Neural progenitor cell (in vitro differentiated cells): ENCODE measurements around the gene PLXDC2. TPM values are rescaled to one million over a fixed set of nuclear protein-coding genes. Genes with fewer than 3 reads are reported as not detected.
A peak's percentile ranks its signal among the peaks of the same experiment; 100 is the strongest.

Experiments used
- DNase-seq: peaks from one replicate; pipeline ENCODE4 v3.0.0-alpha.2; 2016; ENCODE audit warnings: low spot score
- H2AFZ ChIP-seq: fragments of 200-600 bp; sonication (generic); replicated peaks from 2 replicates; pipeline ENCODE4 v1.6.1; 2016; ENCODE audit warnings: antibody characterized with exemption
- H3F3A ChIP-seq: fragments of 200-600 bp; sonication (generic); 2 replicates; pipeline ENCODE4 v1.6.1; 2016; ENCODE audit warnings: antibody characterized with exemption, low read depth
- H3K27ac ChIP-seq: fragments of 200-600 bp; sonication (generic); 2 replicates; pipeline ENCODE4 v1.5.1; 2016; ENCODE audit warnings: mild to moderate bottlenecking
- H3K27me3 ChIP-seq: fragments of 200-600 bp; sonication (generic); 2 replicates; pipeline ENCODE4 v1.6.1; 2016; ENCODE audit warnings: mild to moderate bottlenecking, moderate library complexity
- H3K36me3 ChIP-seq: fragments of 200-600 bp; sonication (generic); 2 replicates; pipeline ENCODE4 v1.5.1; 2016
- H3K4me1 ChIP-seq: fragments of 200-600 bp; sonication (generic); 2 replicates; pipeline ENCODE4 v1.6.1; 2016; ENCODE audit warnings: mixed run types
- H3K4me2 ChIP-seq: fragments of 200-600 bp; sonication (generic); 2 replicates; pipeline ENCODE4 v1.6.1; 2016
- H3K4me3 ChIP-seq: fragments of 200-600 bp; sonication (generic); 2 replicates; pipeline ENCODE4 v1.5.1; 2016
- H3K79me2 ChIP-seq: fragments of 200-600 bp; sonication (generic); 2 replicates; pipeline ENCODE4 v1.6.1; 2016; ENCODE audit warnings: low read depth
- H3K9ac ChIP-seq: fragments of 200-600 bp; sonication (generic); 2 replicates; pipeline ENCODE4 v1.6.1; 2016
- H3K9me3 ChIP-seq: fragments of 200-600 bp; sonication (generic); 2 replicates; pipeline ENCODE4 v1.5.1; 2016; ENCODE audit warnings: low read depth
- H4K20me1 ChIP-seq: fragments of 200-600 bp; sonication (generic); 2 replicates; pipeline ENCODE4 v1.6.1; 2016; ENCODE audit warnings: low read depth
- H3K27ac Mint-ChIP-seq: 3 replicates; pipeline ENCODE4 v1.8.0; 2021; ENCODE audit warnings: mixed read lengths
- H3K27me3 Mint-ChIP-seq: 2 replicates; pipeline ENCODE4 v1.8.0; 2022; ENCODE audit warnings: low read depth, mild to moderate bottlenecking, inconsistent platforms, moderate library complexity, mixed read lengths; ENCODE audit not compliant: insufficient read depth
- H3K36me3 Mint-ChIP-seq: 3 replicates; pipeline ENCODE4 v1.8.0; 2021; ENCODE audit warnings: mixed read lengths
- H3K4me1 Mint-ChIP-seq: 3 replicates; pipeline ENCODE4 v1.8.0; 2021; ENCODE audit warnings: mixed read lengths
- H3K4me3 Mint-ChIP-seq: 3 replicates; pipeline ENCODE4 v1.8.0; 2021; ENCODE audit warnings: mild to moderate bottlenecking, moderate library complexity, mixed read lengths
- H3K9me3 Mint-ChIP-seq: 3 replicates; pipeline ENCODE4 v1.8.0; 2020; ENCODE audit warnings: mixed read lengths
- EZH2 ChIP-seq: fragments of 200-600 bp; sonication (generic); IDR thresholded peaks from 2 replicates; pipeline ENCODE4 v1.6.1; 2017; ENCODE audit warnings: antibody characterized with exemption, mild to moderate bottlenecking, moderate library complexity
- EZH2phosphoT487 ChIP-seq: fragments of 200-600 bp; sonication (generic); IDR thresholded peaks from 2 replicates; pipeline ENCODE4 v1.6.1; 2017; ENCODE audit warnings: antibody characterized with exemption
- total RNA-seq: library from RNA; depleted of rRNA; stranded (reverse); fragments of >200 nt; gene quantifications from 2 replicates; pipeline ENCODE4 v1.2.3, GENCODE V29; 2015; ENCODE audit warnings: low replicate concordance
- TF ChIP-seq, protein P1 (sequence below): fragments of 200-600 bp; sonication (generic); IDR thresholded peaks from 2 replicates; pipeline ENCODE4 v1.5.1; 2017; ENCODE audit warnings: antibody characterized with exemption, mild to moderate bottlenecking

PLXDC2 gene
- total RNA-seq, 1 donor from 2014 or later: 44.2 TPM

DNA sequence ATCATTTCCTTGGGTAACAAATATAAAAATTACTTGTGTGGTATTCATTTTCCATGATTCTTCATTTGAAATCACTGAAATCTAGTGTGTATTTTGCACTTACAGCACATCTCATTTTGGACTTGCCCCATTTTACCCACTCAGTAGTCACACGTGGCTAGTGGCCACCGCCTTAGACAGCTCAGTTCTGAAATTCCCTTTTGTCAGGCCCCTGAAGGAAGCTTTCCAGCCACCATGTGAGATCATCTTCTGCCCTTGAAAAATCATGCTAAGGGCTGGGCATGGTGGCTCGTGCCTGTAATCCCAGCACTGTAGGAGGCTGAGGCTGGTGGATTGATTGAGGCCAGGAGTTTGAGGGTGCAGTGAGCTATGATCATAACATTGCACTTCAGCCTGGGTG is 79.3 kb downstream of the PLXDC2 start:
- no peaks in the 10 kb centered on the region for H3K9me3 Mint-ChIP-seq
- no peak overlapping the region for H3K27ac Mint-ChIP-seq
- Histone ChIP-seq H3K4me1 (peaks cover 18% of the 10 kb centered on the region), H3F3A (peaks cover 11% of the 10 kb centered on the region), H3K4me3 (no peak overlapping the region), H3K79me2 (peaks cover 65% of the 10 kb centered on the region), H3K9me3 (no peaks in the 10 kb centered on the region), H3K4me2 (no peak overlapping the region), H3K9ac (no peak overlapping the region), H3K27me3 (no peaks in the 10 kb centered on the region), H3K36me3 (no peaks in the 10 kb centered on the region), H2AFZ (no peak overlapping the region), H3K27ac (no peak overlapping the region), H4K20me1 (peaks cover 17% of the 10 kb centered on the region)
- H3K27me3 Mint-ChIP-seq: no peaks in the 10 kb centered on the region
- peaks cover 9% of the 10 kb centered on the region for H3K36me3 Mint-ChIP-seq
- no peak for DNase-seq
- H3K4me3 Mint-ChIP-seq: no peak overlapping the region
- TF ChIP-seq, protein P1, sequence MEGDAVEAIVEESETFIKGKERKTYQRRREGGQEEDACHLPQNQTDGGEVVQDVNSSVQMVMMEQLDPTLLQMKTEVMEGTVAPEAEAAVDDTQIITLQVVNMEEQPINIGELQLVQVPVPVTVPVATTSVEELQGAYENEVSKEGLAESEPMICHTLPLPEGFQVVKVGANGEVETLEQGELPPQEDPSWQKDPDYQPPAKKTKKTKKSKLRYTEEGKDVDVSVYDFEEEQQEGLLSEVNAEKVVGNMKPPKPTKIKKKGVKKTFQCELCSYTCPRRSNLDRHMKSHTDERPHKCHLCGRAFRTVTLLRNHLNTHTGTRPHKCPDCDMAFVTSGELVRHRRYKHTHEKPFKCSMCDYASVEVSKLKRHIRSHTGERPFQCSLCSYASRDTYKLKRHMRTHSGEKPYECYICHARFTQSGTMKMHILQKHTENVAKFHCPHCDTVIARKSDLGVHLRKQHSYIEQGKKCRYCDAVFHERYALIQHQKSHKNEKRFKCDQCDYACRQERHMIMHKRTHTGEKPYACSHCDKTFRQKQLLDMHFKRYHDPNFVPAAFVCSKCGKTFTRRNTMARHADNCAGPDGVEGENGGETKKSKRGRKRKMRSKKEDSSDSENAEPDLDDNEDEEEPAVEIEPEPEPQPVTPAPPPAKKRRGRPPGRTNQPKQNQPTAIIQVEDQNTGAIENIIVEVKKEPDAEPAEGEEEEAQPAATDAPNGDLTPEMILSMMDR: no peak
- TF ChIP-seq EZH2 (no peak), EZH2phosphoT487 (no peak)
- H3K4me1 Mint-ChIP-seq: peaks cover 15% of the 10 kb centered on the region

DNA sequence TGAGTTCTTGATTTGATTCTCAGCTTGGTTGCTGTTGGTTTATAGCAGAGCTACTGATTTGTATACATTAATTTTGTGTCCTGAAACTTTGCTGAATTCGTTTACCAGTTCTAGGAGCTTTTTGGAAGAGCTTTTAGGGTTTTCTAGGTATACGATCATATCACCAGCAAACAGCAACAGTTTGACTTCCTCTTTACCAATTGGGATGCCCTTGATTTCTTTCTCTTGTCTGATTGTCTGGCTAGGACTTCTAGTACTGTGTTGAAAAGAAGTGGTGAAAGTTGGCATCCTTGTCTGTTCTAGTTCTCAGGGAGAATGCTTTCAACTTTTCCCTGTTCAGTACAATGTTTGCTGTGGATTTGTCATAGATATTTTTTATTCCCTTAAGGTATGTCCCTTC is 86.2 kb downstream of the PLXDC2 start:
- Mint-ChIP-seq H3K27ac (no peak overlapping the region), H3K9me3 (peaks cover 33% of the 10 kb centered on the region), H3K4me1 (peaks cover 16% of the 10 kb centered on the region), H3K36me3 (peaks cover 17% of the 10 kb centered on the region), H3K4me3 (no peak overlapping the region), H3K27me3 (no peaks in the 10 kb centered on the region)
- no peak overlapping the region for H3K9ac ChIP-seq
- peaks cover 83% of the 10 kb centered on the region for H3K79me2 ChIP-seq
- H3K9me3 ChIP-seq: no peaks in the 10 kb centered on the region
- H3F3A ChIP-seq: no peaks in the 10 kb centered on the region
- H3K4me2 ChIP-seq: no peak overlapping the region
- H3K27ac ChIP-seq: no peak overlapping the region
- no peaks in the 10 kb centered on the region for H3K27me3 ChIP-seq
- no peak for DNase-seq
- H4K20me1 ChIP-seq: no peaks in the 10 kb centered on the region
- H3K36me3 ChIP-seq: no peaks in the 10 kb centered on the region
- peaks cover 4% of the 10 kb centered on the region for H3K4me1 ChIP-seq
- TF ChIP-seq, protein P1: no peak
- TF ChIP-seq EZH2: no peak
- no peak for TF ChIP-seq EZH2phosphoT487
- no peak overlapping the region for H2AFZ ChIP-seq
- no peak overlapping the region for H3K4me3 ChIP-seq

DNA sequence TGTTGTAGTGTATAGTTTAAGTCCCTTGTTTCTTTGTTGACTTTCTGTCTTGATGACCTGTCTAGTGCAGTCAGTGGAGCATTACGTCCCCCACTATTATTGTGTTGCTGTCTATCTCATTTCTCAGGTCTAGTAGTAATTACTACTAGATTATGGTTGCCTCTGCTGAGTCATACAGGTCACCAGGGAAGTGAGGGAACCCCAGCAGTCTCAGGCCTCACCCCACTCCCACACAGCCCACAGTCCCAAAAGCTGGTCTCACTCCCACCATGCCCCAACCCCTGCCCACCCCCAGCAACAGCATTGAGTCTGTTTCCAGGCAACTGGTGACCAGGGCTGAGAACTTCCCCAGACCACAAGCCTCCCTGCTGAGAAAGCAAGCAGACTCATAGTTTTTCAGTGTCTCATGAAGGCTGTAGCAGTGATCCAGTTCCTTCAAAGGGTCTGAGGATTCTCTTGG is 88.0 kb downstream of the PLXDC2 start:
- TF ChIP-seq, protein P1: no peak
- TF ChIP-seq EZH2phosphoT487 (no peak), EZH2 (no peak)
- no peaks in the 10 kb centered on the region for H4K20me1 ChIP-seq
- no peaks in the 10 kb centered on the region for H3K27me3 ChIP-seq
- no peak overlapping the region for H3K4me3 ChIP-seq
- Mint-ChIP-seq H3K4me3 (no peak overlapping the region), H3K4me1 (peaks cover 16% of the 10 kb centered on the region), H3K9me3 (peaks cover 33% of the 10 kb centered on the region), H3K36me3 (peaks cover 17% of the 10 kb centered on the region), H3K27ac (peak overlapping the region; percentile 74), H3K27me3 (no peaks in the 10 kb centered on the region)
- H3K79me2 ChIP-seq: peaks cover 89% of the 10 kb centered on the region
- peaks cover 4% of the 10 kb centered on the region for H3K4me1 ChIP-seq
- DNase-seq: no peak
- H3K27ac ChIP-seq: no peak overlapping the region
- no peak overlapping the region for H3K4me2 ChIP-seq
- no peaks in the 10 kb centered on the region for H3F3A ChIP-seq
- H2AFZ ChIP-seq: no peak overlapping the region
- no peak overlapping the region for H3K9ac ChIP-seq
- no peaks in the 10 kb centered on the region for H3K36me3 ChIP-seq
- H3K9me3 ChIP-seq: no peaks in the 10 kb centered on the region
